ENCODE results near the gene CEBPB.
"Not testable (repeated sequence)": the region's sequence is repeated elsewhere in the genome, so short reads cannot be mapped to it uniquely, and the experiment has no call there.

CEBPB gene

GRCh38 chr20:50193199-50193835, 2.7 kb downstream of the CEBPB start:
- no peak for DNase-seq (ENCODE audit: low read depth)

DNA sequence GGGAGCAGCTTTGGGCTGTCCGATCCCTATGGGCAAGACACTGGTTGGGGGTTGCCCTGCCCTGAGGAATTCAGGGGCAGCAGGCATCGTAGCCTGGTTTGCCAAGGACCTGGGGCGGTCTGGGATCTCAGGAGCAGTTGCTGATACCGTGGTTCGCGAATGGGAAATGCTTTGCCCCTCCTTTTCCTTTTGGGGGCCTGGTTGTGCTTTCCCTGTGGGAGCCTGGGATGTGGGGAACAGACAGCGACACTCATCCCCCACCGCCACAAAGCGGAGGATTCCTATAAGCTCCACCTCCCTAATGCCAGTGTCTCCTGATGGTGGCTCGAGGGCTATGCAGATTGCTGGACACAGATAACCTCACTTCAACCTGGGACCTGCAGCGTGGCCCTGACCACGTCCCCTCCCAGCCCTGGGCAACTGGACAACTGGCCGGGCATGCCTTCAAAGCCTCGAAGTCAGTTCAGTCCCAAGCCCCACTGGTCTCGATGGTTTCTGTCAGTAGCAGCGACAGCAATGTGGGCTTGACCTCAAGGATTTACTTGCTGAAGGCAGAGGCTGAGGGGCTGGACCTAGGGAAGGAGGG, 3.3 kb downstream of the CEBPB start:
- DNase-seq (ENCODE audit: low read depth), result no peak

- DNase-seq (ENCODE audit: low read depth), result no peak
These were observed 3.8 kb downstream of the CEBPB start for GRCh38 chr20:50194422-50194830.

GRCh38 chr20:50194831-50195523, 4.3 kb downstream of the CEBPB start:
- DNase-seq (ENCODE audit: low read depth), result no peak

DNA sequence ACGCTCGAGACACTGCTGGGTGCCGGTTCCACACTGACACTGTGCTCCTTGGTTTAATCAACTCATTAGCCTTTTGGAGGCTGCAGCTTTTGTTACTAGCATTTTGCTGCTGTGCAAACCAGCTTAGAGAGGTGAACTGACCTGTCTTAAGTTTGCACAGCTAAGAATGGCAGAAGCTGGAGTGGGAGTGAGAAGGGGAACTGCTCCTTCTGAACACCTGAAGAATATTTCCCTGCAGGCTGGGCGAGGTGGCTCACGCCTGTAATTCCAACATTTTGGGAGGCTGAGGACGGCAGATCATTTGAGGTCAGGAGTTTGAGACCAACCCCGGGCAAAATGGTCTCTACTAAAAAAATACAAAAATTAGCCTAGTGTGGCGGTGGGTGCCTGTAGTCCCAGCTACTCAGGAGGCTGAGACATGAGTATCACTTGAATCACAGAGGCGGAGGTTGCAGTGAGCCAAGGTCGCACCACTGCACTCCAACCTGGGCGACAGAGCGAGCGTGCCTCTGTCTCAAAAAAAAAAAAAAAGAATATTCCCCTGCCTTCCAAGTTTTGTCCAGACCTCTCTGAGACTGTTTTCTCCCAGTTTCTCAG, 5.0 kb downstream of the CEBPB start:
- DNase-seq (ENCODE audit: low read depth), result no peak

- no peak for DNase-seq (ENCODE audit: low read depth)
These were observed 5.6 kb downstream of the CEBPB start for GRCh38 chr20:50196248-50196647.

- DNase-seq (ENCODE audit: low read depth), result no peak
These were observed 6.3 kb downstream of the CEBPB start for GRCh38 chr20:50196896-50197295.

- DNase-seq (ENCODE audit: low read depth), result no peak
These were observed 7.0 kb downstream of the CEBPB start for GRCh38 chr20:50197463-50198179.

DNA sequence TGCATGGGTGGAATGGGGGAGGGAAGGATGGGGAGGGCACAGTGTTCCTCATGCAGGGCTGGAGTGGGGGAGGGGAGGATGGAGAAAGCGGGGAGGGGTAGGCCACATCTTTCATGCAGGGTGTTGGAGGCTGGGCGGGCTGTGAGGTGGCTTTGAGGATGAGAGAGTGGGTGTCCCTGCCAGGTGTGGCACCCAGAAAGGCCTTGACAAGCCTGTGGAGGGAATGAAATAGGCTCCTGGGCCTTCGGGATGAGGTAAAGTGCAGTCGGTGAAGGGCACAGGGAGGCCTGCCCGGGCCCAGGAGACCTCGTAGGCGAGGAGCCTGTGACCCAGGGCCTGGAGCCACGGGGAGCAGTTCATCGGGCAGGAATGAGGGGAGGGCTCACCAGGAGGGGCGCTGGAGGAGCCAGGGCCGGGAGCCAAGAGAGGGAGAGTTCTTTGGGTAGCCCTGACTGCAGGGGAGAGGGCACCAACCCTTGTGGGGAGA, 7.6 kb downstream of the CEBPB start:
- no peak for DNase-seq (ENCODE audit: low read depth)

GRCh38 chr20:50198716-50199115, 8.1 kb downstream of the CEBPB start:
- no peak for DNase-seq (ENCODE audit: low read depth)

GRCh38 chr20:50199703-50200102, 9.1 kb downstream of the CEBPB start:
- no peak for DNase-seq (ENCODE audit: low read depth)

DNA sequence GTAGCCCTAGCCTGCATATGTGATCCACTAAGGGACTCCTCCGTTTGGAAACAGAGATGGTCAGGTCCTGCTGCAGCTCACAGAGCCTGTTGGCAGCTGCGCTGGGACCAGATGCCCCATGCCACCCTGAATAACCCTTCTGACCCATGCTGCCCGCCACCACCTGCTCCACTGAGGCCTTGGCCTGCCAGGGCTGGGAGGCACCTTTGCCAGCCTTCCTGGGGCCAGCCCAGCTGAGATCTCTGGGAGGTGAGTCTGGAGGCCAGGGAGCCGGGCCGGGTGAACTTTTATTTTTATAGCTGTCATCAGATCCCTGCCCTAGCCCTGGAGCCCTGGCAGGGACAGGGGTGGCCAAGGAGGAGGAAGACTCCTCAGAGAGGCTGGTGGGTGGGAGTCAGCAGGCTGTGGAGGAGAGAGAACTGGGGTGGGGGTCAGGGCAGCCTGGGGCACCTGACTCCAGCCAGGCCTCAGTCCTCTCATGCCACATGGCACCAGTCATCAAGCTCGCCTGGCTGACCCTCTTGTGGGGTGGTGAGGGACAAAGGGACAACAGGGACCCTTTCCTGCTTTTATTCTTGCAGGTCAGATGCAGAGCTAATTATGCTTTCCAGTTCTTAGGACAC, 10.0 kb downstream of the CEBPB start:
- no peak for DNase-seq (ENCODE audit: low read depth)

- DNase-seq (ENCODE audit: low read depth), result not testable (repeated sequence)
These were observed 11.1 kb downstream of the CEBPB start for GRCh38 chr20:50201710-50202109.

DNA sequence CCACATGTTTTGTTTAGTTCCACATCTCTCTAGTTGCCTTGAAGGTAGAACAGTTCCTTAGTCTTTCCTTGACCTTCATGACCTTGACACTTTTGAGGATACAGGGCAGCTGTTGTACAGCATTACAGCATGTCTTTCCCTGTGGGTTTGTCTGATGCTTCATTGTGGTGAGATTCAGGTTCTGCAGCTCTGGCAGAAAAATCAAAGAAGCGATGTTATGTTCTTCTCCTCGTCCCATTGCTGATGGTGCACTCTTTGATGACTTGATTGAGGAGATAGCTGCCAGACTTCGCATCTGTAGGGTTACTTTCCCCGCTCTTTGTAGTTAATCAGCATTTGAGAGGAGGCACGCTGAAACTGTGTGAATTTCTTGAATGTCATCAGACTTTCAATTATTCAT, 12.0 kb downstream of the CEBPB start:
- no peak for DNase-seq (ENCODE audit: low read depth)

- DNase-seq (ENCODE audit: low read depth), result no peak
These were observed 13.6 kb downstream of the CEBPB start for GRCh38 chr20:50203951-50204937.

DNA sequence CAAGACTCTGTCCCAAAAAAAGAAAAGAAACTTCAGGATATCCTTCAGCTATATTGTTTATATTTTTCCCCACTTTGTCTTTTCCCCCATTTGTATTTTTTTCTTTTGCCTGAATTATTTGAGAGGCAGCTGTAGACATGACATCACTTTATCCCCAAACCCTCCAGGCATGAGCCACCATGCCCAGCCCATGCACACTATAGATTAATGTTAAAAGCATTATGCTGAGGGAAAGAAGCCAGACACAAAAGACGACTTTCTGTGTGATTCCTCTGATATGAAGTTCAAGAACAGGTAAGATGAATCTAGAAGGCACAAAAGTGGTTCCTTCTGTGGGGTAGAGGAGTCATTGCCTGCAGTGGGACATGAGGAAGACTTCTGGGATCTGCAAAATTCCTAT, 16.4 kb downstream of the CEBPB start:
- no peak for DNase-seq (ENCODE audit: low read depth)

- no peak for DNase-seq (ENCODE audit: low read depth)
These were observed 17.5 kb downstream of the CEBPB start for GRCh38 chr20:50208085-50208491.

DNA sequence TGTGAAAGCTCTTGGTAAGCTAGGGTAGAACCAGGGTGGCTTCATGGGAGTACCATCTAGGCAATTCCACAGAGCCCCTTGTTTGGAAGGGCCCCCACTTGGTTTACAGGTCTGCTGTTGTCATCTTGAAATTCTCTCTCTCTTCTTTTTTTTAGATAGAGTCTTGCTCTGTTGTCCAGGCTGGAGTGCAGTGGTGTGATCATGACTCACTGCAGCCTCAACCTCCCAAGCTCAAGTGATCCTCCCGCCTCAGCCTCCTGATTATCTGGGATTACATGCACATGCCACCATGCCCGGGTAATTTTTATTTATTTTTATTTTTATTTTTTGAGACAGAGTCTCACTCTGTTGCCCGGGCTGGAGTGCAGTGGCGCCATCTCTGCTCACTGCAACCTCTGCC, 18.2 kb downstream of the CEBPB start:
- not testable (repeated sequence) for DNase-seq (ENCODE audit: low read depth)

DNA sequence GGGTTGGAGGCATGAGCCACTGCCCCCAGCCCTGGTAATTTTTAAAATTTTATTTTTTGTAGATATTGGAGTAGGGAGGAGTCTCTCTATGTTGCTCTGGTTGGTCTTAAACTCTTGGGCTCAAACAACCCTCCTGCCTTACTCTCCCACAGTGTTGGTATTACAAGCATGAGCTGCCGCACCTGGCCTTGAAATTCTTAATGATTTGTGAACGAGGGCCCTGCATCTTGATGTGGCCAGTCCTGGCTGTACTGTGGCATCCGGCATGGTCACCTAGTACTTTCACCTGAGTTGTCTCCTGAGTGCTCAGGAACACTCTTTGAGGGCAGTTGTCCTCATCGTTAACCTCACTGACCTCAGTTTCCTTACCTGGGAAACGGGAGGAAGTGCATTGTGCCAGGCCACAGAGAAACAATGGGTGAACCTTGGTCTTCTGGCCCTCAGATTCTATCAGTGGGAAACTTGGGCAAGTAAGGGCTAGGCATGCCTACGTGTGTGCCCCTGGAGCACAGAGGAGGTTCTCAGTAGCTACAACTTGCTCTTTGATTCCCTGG, 19.5 kb downstream of the CEBPB start:
- no peak for DNase-seq (ENCODE audit: low read depth)

DNA sequence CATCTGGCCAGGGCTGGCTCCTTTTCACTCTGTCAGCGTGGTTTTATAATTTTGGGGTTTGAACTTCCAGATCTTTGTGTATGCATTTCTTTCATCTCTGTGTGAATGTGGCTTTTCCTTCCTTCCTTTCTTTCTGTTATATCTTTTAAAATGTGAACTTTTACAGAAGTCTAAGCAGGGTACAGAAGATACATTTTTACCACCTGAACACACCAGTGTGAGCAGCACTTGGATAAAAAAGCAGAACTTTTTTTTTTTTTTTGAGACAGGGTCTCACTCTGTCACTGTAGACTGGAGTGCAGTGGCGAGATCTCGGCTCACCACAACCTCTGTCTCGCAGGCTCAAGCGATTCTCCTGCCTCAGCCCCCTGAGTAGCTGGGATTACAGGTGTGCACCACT, 20.5 kb downstream of the CEBPB start:
- no peak for DNase-seq (ENCODE audit: low read depth)
